Upper lobe of right lung (tissue), 1 donor: ENCODE results near the gene MGAT4D. TPM values are rescaled to one million over a fixed set of nuclear protein-coding genes. Genes with fewer than 3 reads are reported as not detected.
"Not testable (repeated sequence)": the region's sequence is repeated elsewhere in the genome, so short reads cannot be mapped to it uniquely, and the experiment has no call there.

Experiments
- ATAC-seq: fragments of 200-7000 bp; cut with Tn5 transposase; one replicate; pipeline ENCODE4 v1.9.1; 2020; ENCODE audit warnings: mild to moderate bottlenecking, moderate library complexity
- DNase-seq: peaks from one replicate; pipeline ENCODE4 v3.0.0-alpha.2; 2020
- H3K27ac ChIP-seq: fragments of 200-600 bp; one replicate; pipeline ENCODE4 v1.8.0; 2022
- H3K27me3 ChIP-seq: fragments of 200-600 bp; one replicate; pipeline ENCODE4 v1.8.0; 2022; ENCODE audit warnings: mild to moderate bottlenecking
- H3K36me3 ChIP-seq: fragments of 200-600 bp; one replicate; pipeline ENCODE4 v1.8.0; 2022
- H3K4me1 ChIP-seq: fragments of 200-600 bp; one replicate; pipeline ENCODE4 v1.8.0; 2022
- H3K4me3 ChIP-seq: fragments of 200-600 bp; one replicate; pipeline ENCODE4 v1.8.0; 2022; ENCODE audit warnings: mild to moderate bottlenecking
- H3K9me3 ChIP-seq: fragments of 200-600 bp; one replicate; pipeline ENCODE4 v1.8.0; 2022
- CTCF ChIP-seq: fragments of 200-600 bp; IDR thresholded peaks from one replicate; pipeline ENCODE4 v1.8.0; 2022; ENCODE audit warnings: antibody characterized with exemption
- intact Hi-C: fragments of 100-400 bp; cut with DNase I; formaldehyde crosslinking; loops from one replicate; pipeline ENCODE4 v1.11.0; 2022
- total RNA-seq: library from RNA; stranded (reverse); fragmentation: NEBNext Ultra II Directional; extraction: Animal tissue kit (Norgen Biotek cat#: 25700); gene quantifications from one replicate; pipeline ENCODE4 v1.2.1, GENCODE V29; 2021
- donor health status: DM: no; HTN: yes; CAD: no; lungs with severe emphysema.

The MGAT4D gene
- total RNA-seq, 1 donor from 2014 or later = not detected

GRCh38 chr4:140515423-140515822 lies 17.3 kb upstream of the MGAT4D start:
- ATAC-seq = no peak
- Histone ChIP-seq H3K4me1 (no peaks in the 10 kb centered on the region), H3K36me3 (no peaks in the 10 kb centered on the region), H3K9me3 (no peaks in the 10 kb centered on the region), H3K4me3 (no peak overlapping the region), H3K27ac (no peak overlapping the region), H3K27me3 (no peaks in the 10 kb centered on the region)
- no peak for TF ChIP-seq CTCF
- DNase-seq = no peak
- intact Hi-C loops = no loop called here

DNA sequence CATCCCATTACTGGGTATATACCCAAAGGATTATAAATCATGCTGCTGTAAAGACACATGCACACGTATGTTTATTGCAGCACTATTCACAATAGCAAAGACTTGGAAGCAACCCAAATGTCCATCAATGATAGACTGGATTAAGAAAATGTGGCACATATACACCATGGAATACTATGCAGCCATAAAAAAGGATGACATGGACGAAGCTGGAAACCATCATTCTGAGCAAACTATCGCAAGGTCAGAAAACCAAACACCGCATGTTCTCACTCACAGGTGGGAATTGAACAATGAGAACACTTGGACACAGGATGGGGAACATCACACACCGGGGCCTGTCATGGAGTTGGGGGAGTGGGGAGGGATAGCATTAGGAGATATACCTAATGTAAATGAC lies 15.7 kb upstream of the MGAT4D start:
- H3K27me3 ChIP-seq, H3K36me3 ChIP-seq, H3K9me3 ChIP-seq, H3K27ac ChIP-seq, H3K4me1 ChIP-seq, H3K4me3 ChIP-seq, DNase-seq, ATAC-seq, intact Hi-C loops: not testable (repeated sequence)

GRCh38 chr4:140504261-140504660 lies 6.2 kb upstream of the MGAT4D start:
- no peak for TF ChIP-seq CTCF
- no peak for ATAC-seq
- DNase-seq = no peak
- Histone ChIP-seq H3K36me3 (no peaks in the 10 kb centered on the region), H3K4me3 (no peak overlapping the region), H3K9me3 (no peaks in the 10 kb centered on the region), H3K27ac (no peak overlapping the region), H3K27me3 (peaks cover 10% of the 10 kb centered on the region), H3K4me1 (no peaks in the 10 kb centered on the region)
- intact Hi-C loops = no loop called here

DNA sequence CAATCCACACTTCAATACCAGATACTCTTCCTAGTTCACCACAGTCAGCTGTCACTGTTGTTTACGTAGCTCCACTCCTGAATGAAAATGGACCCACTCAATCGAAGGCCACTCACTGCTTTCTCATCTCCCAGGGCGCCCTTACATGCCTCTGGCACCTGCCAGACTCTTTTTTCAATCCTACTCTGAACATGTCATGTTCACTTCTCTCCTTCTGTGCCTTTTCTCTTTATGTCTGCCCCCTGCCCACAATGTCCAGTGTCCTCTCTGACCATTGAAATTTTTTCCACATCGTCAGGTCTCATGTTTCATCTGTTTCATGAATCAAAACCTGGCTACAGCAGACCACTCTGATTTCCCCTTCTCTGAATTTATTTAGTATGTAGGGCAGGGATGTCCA lies 1.3 kb upstream of the MGAT4D start:
- Histone ChIP-seq H3K27ac (no peak overlapping the region), H3K4me1 (peaks cover 5% of the 10 kb centered on the region), H3K9me3 (no peaks in the 10 kb centered on the region), H3K27me3 (peaks cover 44% of the 10 kb centered on the region), H3K36me3 (no peaks in the 10 kb centered on the region), H3K4me3 (no peak overlapping the region)
- DNase-seq = no peak
- intact Hi-C loops = no loop called here
- ATAC-seq = no peak
- no peak for TF ChIP-seq CTCF

GRCh38 chr4:140497405-140497746 lies 717 bp downstream of the MGAT4D start:
- no peak for TF ChIP-seq CTCF
- ATAC-seq (no peak), DNase-seq (no peak)
- H3K27ac ChIP-seq = no peak overlapping the region
- H3K4me3 ChIP-seq = no peak overlapping the region
- no peaks in the 10 kb centered on the region for H3K9me3 ChIP-seq
- H3K27me3 ChIP-seq = peaks cover 44% of the 10 kb centered on the region
- H3K36me3 ChIP-seq = no peaks in the 10 kb centered on the region
- intact Hi-C loops = no loop called here
- H3K4me1 ChIP-seq = peaks cover 5% of the 10 kb centered on the region

DNA sequence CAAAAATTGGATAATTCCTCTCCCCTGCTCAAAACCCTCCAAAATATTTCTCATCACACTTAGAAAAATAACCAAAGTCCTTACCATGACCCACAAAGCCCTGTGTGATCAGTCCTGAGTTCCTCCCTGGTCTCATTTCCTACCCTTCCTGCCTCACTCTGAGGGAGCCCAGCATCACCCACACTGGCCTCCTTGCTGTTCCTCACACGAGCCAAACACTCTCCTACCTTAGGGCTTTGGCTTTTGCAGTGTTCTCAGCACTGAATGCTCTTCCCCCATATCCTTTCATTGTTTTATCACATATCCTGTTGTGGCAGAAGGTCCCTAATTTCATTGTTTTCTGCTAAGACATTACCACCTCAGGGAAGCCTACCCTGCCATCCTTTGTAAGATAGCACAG lies 12.2 kb downstream of the MGAT4D start:
- intact Hi-C loops = no loop called here
- Histone ChIP-seq H3K4me3 (no peak overlapping the region), H3K4me1 (no peaks in the 10 kb centered on the region), H3K27ac (no peak overlapping the region), H3K27me3 (peaks cover 2% of the 10 kb centered on the region), H3K9me3 (no peaks in the 10 kb centered on the region), H3K36me3 (no peaks in the 10 kb centered on the region)
- ATAC-seq = no peak
- TF ChIP-seq CTCF = no peak
- DNase-seq = no peak
